HepG2 (cell line): Measurements from ENCODE around the gene SLC2A6. TPM values are rescaled to one million over a fixed set of nuclear protein-coding genes. Genes with fewer than 3 reads are reported as not detected.

Experiments used
- ATF1 ChIP-seq: IDR thresholded peaks from 2 replicates; pipeline ENCODE4 v1.6.1; 2016; ENCODE audit warnings: mild to moderate bottlenecking, control low read depth
- ETV6 ChIP-seq: sonication (generic); formaldehyde crosslinking; conservative IDR thresholded peaks from 2 replicates; pipeline ENCODE4 v1.4.0; 2020; ENCODE audit warnings: missing genetic modification reagents
- FOXA1 ChIP-seq, 2 experiments: fragments of 450-650 bp in 1 of 2; sonication (generic) in 1 of 2; formaldehyde crosslinking in 1 of 2; IDR thresholded peaks; 2 replicates each; pipeline versions ENCODE4 v1.4.0 to v1.6.1; 2016 to 2020; ENCODE audit warnings: missing genetic modification reagents in 1 of 2
- GPN1 ChIP-seq: sonication (generic); formaldehyde crosslinking; IDR thresholded peaks from 2 replicates; pipeline ENCODE4 v1.5.1; 2020; ENCODE audit warnings: missing genetic modification reagents, borderline replicate concordance
- GZF1 ChIP-seq: sonication (generic); formaldehyde crosslinking; IDR thresholded peaks from 2 replicates; pipeline ENCODE4 v1.5.1; 2020; ENCODE audit warnings: mild to moderate bottlenecking, missing genetic modification reagents
- KAT8 ChIP-seq: IDR thresholded peaks from 2 replicates; pipeline ENCODE4 v1.6.1; 2016; ENCODE audit warnings: missing genetic modification reagents, missing compliant biosample characterization
- KLF9 ChIP-seq: IDR thresholded peaks from 2 replicates; pipeline ENCODE4 v1.6.1; 2016; ENCODE audit warnings: low read depth
- PPARG ChIP-seq: conservative IDR thresholded peaks from 2 replicates; pipeline ENCODE4 v1.6.1; 2016; ENCODE audit warnings: missing biosample characterization, missing genetic modification reagents
- SMC3 ChIP-seq: IDR thresholded peaks from 2 replicates; pipeline ENCODE4 v1.6.1; 2011; ENCODE audit warnings: low read length, improper control_type of control experiment
- TOE1 ChIP-seq: sonication (generic); formaldehyde crosslinking; IDR thresholded peaks from 2 replicates; pipeline ENCODE4 v1.4.0; 2020; ENCODE audit warnings: mild to moderate bottlenecking, missing genetic modification reagents
- U2AF1 ChIP-seq: fragments of 200-400 bp; formaldehyde crosslinking; optimal IDR thresholded peaks from 2 replicates; pipeline ENCODE3; 2017; ENCODE audit warnings: mild to moderate bottlenecking, low read depth, low read length
- ZNF20 ChIP-seq: sonication (generic); formaldehyde crosslinking; IDR thresholded peaks from 2 replicates; pipeline ENCODE4 v1.4.0; 2020; ENCODE audit warnings: mild to moderate bottlenecking, moderate library complexity, missing genetic modification reagents
- ZNF263 ChIP-seq: sonication (generic); formaldehyde crosslinking; IDR thresholded peaks from 2 replicates; pipeline ENCODE4 v1.4.0; 2020; ENCODE audit warnings: missing genetic modification reagents
- ZNF282 ChIP-seq: fragments of 450-650 bp; IDR thresholded peaks from 2 replicates; pipeline ENCODE4 v1.6.1; 2018; ENCODE audit not compliant: partially characterized antibody
- ZNF572 ChIP-seq: sonication (generic); formaldehyde crosslinking; IDR thresholded peaks from 2 replicates; pipeline ENCODE4 v1.5.1; 2020; ENCODE audit warnings: mild to moderate bottlenecking, missing genetic modification reagents
- ZNF737 ChIP-seq: sonication (generic); formaldehyde crosslinking; IDR thresholded peaks from 2 replicates; pipeline ENCODE4 v1.5.0; 2020; ENCODE audit warnings: missing genetic modification reagents, mild to moderate bottlenecking, borderline replicate concordance
- ZNF749 ChIP-seq: sonication (generic); formaldehyde crosslinking; IDR thresholded peaks from 2 replicates; pipeline ENCODE4 v1.8.0; 2022; ENCODE audit warnings: mild to moderate bottlenecking, missing genetic modification reagents, moderate library complexity, borderline replicate concordance
- polyA plus RNA-seq, 8 experiments: library from polyadenylated mRNA; depleted of rRNA in 3 of 8; stranded (reverse) in 7 of 8; unstranded in 1 of 8; fragments of >200 nt; fragmentation: Illumina TruSeq in 4 of 8; extraction: Trizol in 4 of 8; gene quantifications; 2 replicates each; pipeline versions ENCODE4 v1.2.1 to v1.2.3, GENCODE V29; 2011 to 2016; ENCODE audit warnings: low read depth in 4 of 8, missing spikeins in 1 of 8, mixed read lengths in 1 of 8; ENCODE audit not compliant: insufficient read depth in 1 of 8
- total RNA-seq, 5 experiments: library from RNA; depleted of rRNA; stranded (reverse); fragments of >200 nt; fragmentation: Illumina TruSeq; extraction: Trizol; gene quantifications; 2 replicates each; pipeline ENCODE4 v1.2.3, GENCODE V29; 2016; ENCODE audit warnings: low read depth in 1 of 5
- TF ChIP-seq, protein P1 (sequence below): IDR thresholded peaks from 2 replicates; pipeline ENCODE4 v1.6.1; 2016; ENCODE audit warnings: missing compliant biosample characterization, missing genetic modification reagents, borderline replicate concordance
- TF ChIP-seq, protein P2 (sequence below): sonication (generic); formaldehyde crosslinking; conservative IDR thresholded peaks from 2 replicates; pipeline ENCODE4 v1.8.0; 2022; ENCODE audit warnings: mild to moderate bottlenecking, moderate library complexity, missing genetic modification reagents

Gene SLC2A6
- total and polyA plus RNA-seq, 2 of the 13 experiments (the other 11 are each of a cell fraction or from before 2014, with no cell fraction given) = 4.1 to 15.0 TPM

- TF ChIP-seq, protein P1, sequence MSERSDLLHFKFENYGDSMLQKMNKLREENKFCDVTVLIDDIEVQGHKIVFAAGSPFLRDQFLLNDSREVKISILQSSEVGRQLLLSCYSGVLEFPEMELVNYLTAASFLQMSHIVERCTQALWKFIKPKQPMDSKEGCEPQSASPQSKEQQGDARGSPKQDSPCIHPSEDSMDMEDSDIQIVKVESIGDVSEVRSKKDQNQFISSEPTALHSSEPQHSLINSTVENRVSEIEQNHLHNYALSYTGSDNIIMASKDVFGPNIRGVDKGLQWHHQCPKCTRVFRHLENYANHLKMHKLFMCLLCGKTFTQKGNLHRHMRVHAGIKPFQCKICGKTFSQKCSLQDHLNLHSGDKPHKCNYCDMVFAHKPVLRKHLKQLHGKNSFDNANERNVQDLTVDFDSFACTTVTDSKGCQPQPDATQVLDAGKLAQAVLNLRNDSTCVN (CRISPR knock-in tag) = no peak
- TF ChIP-seq ZNF737 (CRISPR knock-in tag) (no peak), ATF1 (CRISPR knock-in tag) (no peak), SMC3 (peak; percentile 27; the same call in 1 of the 2 replicates), U2AF1 (no peak), GZF1 (CRISPR knock-in tag) (no peak), KAT8 (CRISPR knock-in tag) (0 out of 2 replicates have a peak, but pooled peaks have one; percentile 22), TOE1 (no peak), FOXA1 (IDR thresholded peaks at IDR 0.05) (no peak), FOXA1 (CRISPR knock-in tag; IDR thresholded peaks at IDR 0.05) (peak; percentile 78), ZNF749 (CRISPR knock-in tag) (no peak), ZNF20 (CRISPR knock-in tag) (no peak), ZNF263 (CRISPR knock-in tag) (peak; percentile 76), KLF9 (CRISPR knock-in tag) (no peak), ZNF282 (no peak), ETV6 (CRISPR knock-in tag) (no peak), ZNF572 (CRISPR knock-in tag) (no peak; the same call in 1 of the 2 replicates), GPN1 (no peak), PPARG (CRISPR knock-in tag) (no peak)
- TF ChIP-seq, protein P2, sequence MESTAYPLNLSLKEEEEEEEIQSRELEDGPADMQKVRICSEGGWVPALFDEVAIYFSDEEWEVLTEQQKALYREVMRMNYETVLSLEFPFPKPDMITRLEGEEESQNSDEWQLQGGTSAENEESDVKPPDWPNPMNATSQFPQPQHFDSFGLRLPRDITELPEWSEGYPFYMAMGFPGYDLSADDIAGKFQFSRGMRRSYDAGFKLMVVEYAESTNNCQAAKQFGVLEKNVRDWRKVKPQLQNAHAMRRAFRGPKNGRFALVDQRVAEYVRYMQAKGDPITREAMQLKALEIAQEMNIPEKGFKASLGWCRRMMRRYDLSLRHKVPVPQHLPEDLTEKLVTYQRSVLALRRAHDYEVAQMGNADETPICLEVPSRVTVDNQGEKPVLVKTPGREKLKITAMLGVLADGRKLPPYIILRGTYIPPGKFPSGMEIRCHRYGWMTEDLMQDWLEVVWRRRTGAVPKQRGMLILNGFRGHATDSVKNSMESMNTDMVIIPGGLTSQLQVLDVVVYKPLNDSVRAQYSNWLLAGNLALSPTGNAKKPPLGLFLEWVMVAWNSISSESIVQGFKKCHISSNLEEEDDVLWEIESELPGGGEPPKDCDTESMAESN (CRISPR knock-in tag) = no peak
Observed at GRCh38 chr9:133421615-133422542, 57.0 kb downstream of the SLC2A6 start, which contains the start of gene ADAMTS13 (continued).
